Measurements from ENCODE around the gene SMAD6. TPM values are rescaled to one million over a fixed set of nuclear protein-coding genes. Genes with fewer than 3 reads are reported as not detected.

Gene SMAD6
- total and polyA plus RNA-seq, 9 donors: 3.8 to 20.3 (median 13.9) TPM

DNA sequence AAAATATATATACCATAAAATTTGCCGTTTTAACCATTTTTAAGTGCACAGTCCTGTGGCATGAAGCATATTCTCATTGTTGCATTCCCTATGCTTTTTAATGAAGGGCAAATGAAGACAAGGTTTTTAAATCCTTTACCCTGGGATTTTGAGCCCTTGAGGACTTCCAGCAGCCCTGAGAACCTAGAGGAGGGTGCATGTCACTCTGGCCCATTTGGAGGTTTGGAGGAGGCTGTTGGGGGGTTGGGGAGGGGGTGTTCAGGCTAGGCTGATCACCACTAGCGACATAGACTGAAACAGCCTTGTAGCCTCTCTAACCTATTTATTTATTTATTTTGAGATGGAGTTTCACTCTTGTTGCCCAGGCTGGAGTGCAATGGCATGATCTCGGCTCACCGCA lies 86.0 kb downstream of the SMAD6 start:
- Histone ChIP-seq H3K4me3 (no peak overlapping the region), H3K36me3 (no peaks in the 10 kb centered on the region), H3K27me3 (no peaks in the 10 kb centered on the region), H3K27ac (no peak overlapping the region), H3K4me1 (ENCODE audit: insufficient read depth) (peaks cover 12% of the 10 kb centered on the region), H3K9me3 (no peaks in the 10 kb centered on the region)
- 92 to 97% (median 93%) methylated on average over 4 of the region's 4 CpGs for WGBS, 3 donors
- no peak for TF ChIP-seq EP300 (IDR thresholded peaks at IDR 0.05)
- no peak for TF ChIP-seq POLR2A (IDR thresholded peaks at IDR 0.05)
- TF ChIP-seq, protein P1, sequence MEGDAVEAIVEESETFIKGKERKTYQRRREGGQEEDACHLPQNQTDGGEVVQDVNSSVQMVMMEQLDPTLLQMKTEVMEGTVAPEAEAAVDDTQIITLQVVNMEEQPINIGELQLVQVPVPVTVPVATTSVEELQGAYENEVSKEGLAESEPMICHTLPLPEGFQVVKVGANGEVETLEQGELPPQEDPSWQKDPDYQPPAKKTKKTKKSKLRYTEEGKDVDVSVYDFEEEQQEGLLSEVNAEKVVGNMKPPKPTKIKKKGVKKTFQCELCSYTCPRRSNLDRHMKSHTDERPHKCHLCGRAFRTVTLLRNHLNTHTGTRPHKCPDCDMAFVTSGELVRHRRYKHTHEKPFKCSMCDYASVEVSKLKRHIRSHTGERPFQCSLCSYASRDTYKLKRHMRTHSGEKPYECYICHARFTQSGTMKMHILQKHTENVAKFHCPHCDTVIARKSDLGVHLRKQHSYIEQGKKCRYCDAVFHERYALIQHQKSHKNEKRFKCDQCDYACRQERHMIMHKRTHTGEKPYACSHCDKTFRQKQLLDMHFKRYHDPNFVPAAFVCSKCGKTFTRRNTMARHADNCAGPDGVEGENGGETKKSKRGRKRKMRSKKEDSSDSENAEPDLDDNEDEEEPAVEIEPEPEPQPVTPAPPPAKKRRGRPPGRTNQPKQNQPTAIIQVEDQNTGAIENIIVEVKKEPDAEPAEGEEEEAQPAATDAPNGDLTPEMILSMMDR (IDR thresholded peaks at IDR 0.05): no peak
- intact Hi-C loops (cut with DNase I): loop anchor here in 3 of 4 donors (5.0 kb wide), 2 partner anchors 59 to 64 kb away; no protein-coding TSS in a partner anchor
- DNase-seq: peak in 1 of 5 donors; percentile 10

- peak; percentile 67 to 81 (median 76) for DNase-seq
- intact Hi-C loops (cut with DNase I): loop anchor here in 3 of 4 donors (5.0 kb wide), 2 partner anchors 58 to 63 kb away; no protein-coding TSS in a partner anchor
- no peak for TF ChIP-seq EP300 (IDR thresholded peaks at IDR 0.05)
- no peak for TF ChIP-seq POLR2A (IDR thresholded peaks at IDR 0.05)
- TF ChIP-seq, protein P1 (IDR thresholded peaks at IDR 0.05): peak in 2 of 3 donors; percentile 20 to 48
Observed at GRCh38 chr15:66789029-66790025, 87.3 kb downstream of the SMAD6 start.

DNA sequence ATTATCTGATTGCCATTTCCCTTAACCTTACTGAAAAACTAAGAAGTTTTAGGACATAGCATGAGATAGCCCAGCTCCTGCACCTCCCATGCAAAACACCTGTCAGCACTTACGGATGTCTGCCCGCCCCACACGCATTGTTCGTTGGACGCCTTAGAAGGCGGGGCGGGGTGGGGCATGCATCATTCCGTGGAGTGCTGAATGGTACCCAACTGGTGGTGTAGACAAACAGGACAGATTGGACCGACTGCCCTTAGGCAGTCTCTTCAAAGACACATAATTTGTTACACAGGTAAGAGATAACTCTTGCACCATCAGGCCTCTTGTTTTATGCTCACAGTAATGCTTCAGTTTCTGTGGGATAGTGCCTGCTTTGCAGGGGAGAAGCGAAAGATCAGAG lies 93.8 kb downstream of the SMAD6 start:
- H3K36me3 ChIP-seq: no peaks in the 10 kb centered on the region
- intact Hi-C loops (cut with DNase I): no loop called here
- H3K9me3 ChIP-seq: no peaks in the 10 kb centered on the region
- DNase-seq: no peak
- no peaks in the 10 kb centered on the region for H3K27me3 ChIP-seq
- no peak for TF ChIP-seq EP300 (IDR thresholded peaks at IDR 0.05)
- TF ChIP-seq POLR2A (IDR thresholded peaks at IDR 0.05): no peak
- TF ChIP-seq, protein P1 (IDR thresholded peaks at IDR 0.05): no peak
- H3K4me1 ChIP-seq (ENCODE audit: insufficient read depth): peaks cover 3% of the 10 kb centered on the region
- no peak overlapping the region for H3K27ac ChIP-seq
- 91 to 96% (median 94%) methylated on average over 10 of the region's 10 CpGs for WGBS, 3 donors
- no peak overlapping the region for H3K4me3 ChIP-seq

More at GRCh38 chr15:66789029-66790025, 87.3 kb downstream of the SMAD6 start:
- H3K27me3 ChIP-seq: no peaks in the 10 kb centered on the region
- H3K36me3 ChIP-seq: no peaks in the 10 kb centered on the region
- H3K4me1 ChIP-seq (ENCODE audit: insufficient read depth): peaks cover 12% of the 10 kb centered on the region
- WGBS, 3 donors: 24 to 32% (median 28%) methylated on average over 5 of the region's 5 CpGs
- peak overlapping the region in 1 of 2 donors; percentile 41 for H3K27ac ChIP-seq
- no peak overlapping the region for H3K4me3 ChIP-seq
- no peaks in the 10 kb centered on the region for H3K9me3 ChIP-seq

GRCh38 chr15:66796343-66796742 lies 94.3 kb downstream of the SMAD6 start:
- Histone ChIP-seq H3K4me1 (ENCODE audit: insufficient read depth) (peaks cover 3% of the 10 kb centered on the region), H3K27ac (no peak overlapping the region), H3K36me3 (no peaks in the 10 kb centered on the region), H3K27me3 (no peaks in the 10 kb centered on the region), H3K4me3 (no peak overlapping the region), H3K9me3 (no peaks in the 10 kb centered on the region)
- TF ChIP-seq POLR2A (IDR thresholded peaks at IDR 0.05) (no peak), EP300 (IDR thresholded peaks at IDR 0.05) (no peak)
- TF ChIP-seq, protein P1 (IDR thresholded peaks at IDR 0.05): no peak
- intact Hi-C loops (cut with DNase I): no loop called here
- WGBS, 3 donors: 90 to 96% (median 94%) methylated on average over 1 of the region's 1 CpG
- DNase-seq: no peak
